Measurements from ENCODE around the gene DHRS4.

The DHRS4 gene

DNA sequence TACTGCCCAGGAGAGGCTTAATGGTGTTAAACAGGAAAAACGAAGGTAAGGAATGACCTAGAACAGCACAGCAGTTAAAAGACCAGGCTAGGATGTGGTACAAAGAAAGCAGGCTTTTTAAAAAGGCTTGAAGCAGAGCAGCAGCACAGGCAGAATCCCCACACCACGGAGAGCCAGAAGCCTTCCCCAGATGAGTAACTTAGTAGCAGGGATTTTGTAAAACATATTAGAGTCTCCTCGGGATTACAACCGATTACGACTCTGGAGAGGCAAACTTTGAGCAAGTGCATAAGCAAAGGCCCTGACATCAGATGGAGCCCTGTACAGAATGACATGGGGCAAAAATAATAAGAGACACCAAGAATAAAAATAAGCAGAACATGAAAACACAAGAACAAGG is 37.1 kb upstream of the DHRS4 start:
- DNase-seq (ENCODE audit: low read depth), result no peak
- H3K4me3 ChIP-seq (ENCODE audit: low read depth, low read length), result no peak overlapping the region
- no peak for TF ChIP-seq POLR2A (IDR thresholded peaks at IDR 0.05; ENCODE audit: extremely low read depth, insufficient read length)
- TF ChIP-seq, protein P1, sequence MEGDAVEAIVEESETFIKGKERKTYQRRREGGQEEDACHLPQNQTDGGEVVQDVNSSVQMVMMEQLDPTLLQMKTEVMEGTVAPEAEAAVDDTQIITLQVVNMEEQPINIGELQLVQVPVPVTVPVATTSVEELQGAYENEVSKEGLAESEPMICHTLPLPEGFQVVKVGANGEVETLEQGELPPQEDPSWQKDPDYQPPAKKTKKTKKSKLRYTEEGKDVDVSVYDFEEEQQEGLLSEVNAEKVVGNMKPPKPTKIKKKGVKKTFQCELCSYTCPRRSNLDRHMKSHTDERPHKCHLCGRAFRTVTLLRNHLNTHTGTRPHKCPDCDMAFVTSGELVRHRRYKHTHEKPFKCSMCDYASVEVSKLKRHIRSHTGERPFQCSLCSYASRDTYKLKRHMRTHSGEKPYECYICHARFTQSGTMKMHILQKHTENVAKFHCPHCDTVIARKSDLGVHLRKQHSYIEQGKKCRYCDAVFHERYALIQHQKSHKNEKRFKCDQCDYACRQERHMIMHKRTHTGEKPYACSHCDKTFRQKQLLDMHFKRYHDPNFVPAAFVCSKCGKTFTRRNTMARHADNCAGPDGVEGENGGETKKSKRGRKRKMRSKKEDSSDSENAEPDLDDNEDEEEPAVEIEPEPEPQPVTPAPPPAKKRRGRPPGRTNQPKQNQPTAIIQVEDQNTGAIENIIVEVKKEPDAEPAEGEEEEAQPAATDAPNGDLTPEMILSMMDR (IDR thresholded peaks at IDR 0.05; ENCODE audit: low read depth, low read length), result no peak
- TF ChIP-seq, protein P2, sequence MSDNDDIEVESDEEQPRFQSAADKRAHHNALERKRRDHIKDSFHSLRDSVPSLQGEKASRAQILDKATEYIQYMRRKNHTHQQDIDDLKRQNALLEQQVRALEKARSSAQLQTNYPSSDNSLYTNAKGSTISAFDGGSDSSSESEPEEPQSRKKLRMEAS (IDR thresholded peaks at IDR 0.05; ENCODE audit: low read depth, low read length), result no peak
- TF ChIP-seq MYC (IDR thresholded peaks at IDR 0.05; ENCODE audit: low read depth, low read length), result no peak

DNA sequence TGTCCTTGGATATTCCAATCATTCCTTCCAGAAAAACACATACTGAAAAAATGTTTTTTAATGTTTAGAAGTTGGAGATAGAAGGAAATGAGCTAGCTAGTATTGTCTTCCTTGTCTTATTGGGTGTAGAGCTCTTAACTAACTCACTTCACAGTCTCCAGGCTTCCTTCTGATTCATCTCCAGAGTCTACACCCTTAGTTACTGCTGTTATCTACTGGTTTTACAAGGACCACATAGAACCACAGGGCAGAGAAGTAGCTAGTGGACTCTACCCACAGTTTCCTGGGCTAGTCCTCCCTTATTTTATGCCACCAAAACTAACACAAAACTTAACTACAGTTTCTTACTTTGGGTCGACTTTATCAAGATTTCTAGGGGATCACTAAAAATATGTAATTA is 31.0 kb upstream of the DHRS4 start:
- TF ChIP-seq POLR2A (IDR thresholded peaks at IDR 0.05; ENCODE audit: extremely low read depth, insufficient read length) (no peak), MYC (IDR thresholded peaks at IDR 0.05; ENCODE audit: low read depth, low read length) (no peak)
- TF ChIP-seq, protein P2 (IDR thresholded peaks at IDR 0.05; ENCODE audit: low read depth, low read length), result no peak
- TF ChIP-seq, protein P1 (IDR thresholded peaks at IDR 0.05; ENCODE audit: low read depth, low read length), result no peak
- no peak overlapping the region for H3K4me3 ChIP-seq (ENCODE audit: low read depth, low read length)
- DNase-seq (ENCODE audit: low read depth), result no peak

DNA sequence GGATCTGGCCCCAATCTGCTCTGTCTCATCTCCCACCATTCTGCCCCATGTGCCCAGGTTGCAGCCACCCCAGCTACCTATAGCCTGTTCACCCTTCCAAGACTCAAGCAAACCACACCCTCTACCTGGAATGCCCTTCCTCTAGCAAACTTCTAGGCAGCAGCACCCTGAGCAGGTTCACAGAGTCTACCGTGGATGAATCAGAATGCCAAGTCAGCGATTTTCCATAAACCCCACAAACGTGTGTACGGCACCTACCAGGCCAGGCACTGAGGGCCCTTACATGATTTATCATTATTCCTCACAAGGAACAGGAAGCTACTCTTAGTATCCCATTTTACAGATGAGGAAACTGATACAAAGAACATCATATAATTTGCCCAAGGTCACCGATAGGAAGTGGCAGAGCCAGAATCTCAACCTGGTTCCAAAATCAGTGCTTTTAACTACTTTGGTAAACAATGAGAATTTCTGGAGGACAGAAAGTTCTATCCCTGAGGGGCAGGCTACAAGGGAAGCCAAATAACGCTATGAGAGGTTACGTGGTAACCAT is 28.0 kb upstream of the DHRS4 start:
- DNase-seq (ENCODE audit: low read depth), result no peak
- TF ChIP-seq MYC (IDR thresholded peaks at IDR 0.05; ENCODE audit: low read depth, low read length) (no peak), POLR2A (IDR thresholded peaks at IDR 0.05; ENCODE audit: extremely low read depth, insufficient read length) (no peak)
- TF ChIP-seq, protein P2 (IDR thresholded peaks at IDR 0.05; ENCODE audit: low read depth, low read length), result no peak
- TF ChIP-seq, protein P1 (IDR thresholded peaks at IDR 0.05; ENCODE audit: low read depth, low read length), result no peak
- no peak overlapping the region for H3K4me3 ChIP-seq (ENCODE audit: low read depth, low read length)

DNA sequence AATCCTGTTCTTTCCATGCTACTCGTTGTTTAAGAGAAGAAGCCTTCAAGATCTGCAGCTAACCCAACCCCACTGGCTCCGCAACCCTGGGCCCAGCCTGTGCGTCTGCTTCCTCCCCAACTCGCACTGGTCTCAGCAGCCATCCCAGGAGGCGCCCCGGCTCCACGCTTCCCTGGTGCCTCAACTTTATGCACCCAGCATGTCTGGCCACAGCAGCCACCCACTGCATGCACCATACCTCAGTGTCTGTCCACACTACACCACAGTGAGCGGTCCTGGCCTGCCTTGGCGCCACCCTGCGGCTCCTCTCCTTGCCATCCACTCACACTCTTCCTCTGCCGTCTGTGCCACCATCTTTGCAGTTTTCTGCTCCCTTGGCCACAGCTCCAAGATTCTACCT is 27.0 kb upstream of the DHRS4 start:
- DNase-seq (ENCODE audit: low read depth), result no peak
- TF ChIP-seq MYC (IDR thresholded peaks at IDR 0.05; ENCODE audit: low read depth, low read length) (no peak), POLR2A (IDR thresholded peaks at IDR 0.05; ENCODE audit: extremely low read depth, insufficient read length) (no peak)
- TF ChIP-seq, protein P2 (IDR thresholded peaks at IDR 0.05; ENCODE audit: low read depth, low read length), result no peak
- TF ChIP-seq, protein P1 (IDR thresholded peaks at IDR 0.05; ENCODE audit: low read depth, low read length), result no peak
- H3K4me3 ChIP-seq (ENCODE audit: low read depth, low read length), result no peak overlapping the region

DNA sequence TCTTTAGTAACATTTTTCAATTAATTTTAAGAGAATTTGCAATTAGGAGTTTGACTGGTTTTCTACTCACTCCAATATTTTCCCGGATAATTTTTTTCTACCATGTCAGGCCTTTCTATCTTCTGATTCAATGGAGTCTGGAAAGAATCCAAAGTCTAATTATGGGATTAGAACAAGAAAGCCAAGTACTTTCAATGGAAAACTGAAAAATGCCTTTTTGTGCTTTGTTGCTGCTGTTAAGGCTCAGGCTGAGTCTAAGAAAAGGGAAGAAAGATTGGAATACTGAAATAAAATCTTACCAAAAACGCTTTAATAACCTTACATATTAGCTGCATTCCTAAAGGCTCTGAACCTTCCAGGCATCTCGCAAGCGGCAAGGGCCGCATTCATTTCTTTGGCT is 24.4 kb upstream of the DHRS4 start:
- TF ChIP-seq MYC (IDR thresholded peaks at IDR 0.05; ENCODE audit: low read depth, low read length) (no peak), POLR2A (IDR thresholded peaks at IDR 0.05; ENCODE audit: extremely low read depth, insufficient read length) (no peak)
- TF ChIP-seq, protein P2 (IDR thresholded peaks at IDR 0.05; ENCODE audit: low read depth, low read length), result no peak
- TF ChIP-seq, protein P1 (IDR thresholded peaks at IDR 0.05; ENCODE audit: low read depth, low read length), result no peak
- DNase-seq (ENCODE audit: low read depth), result no peak
- no peak overlapping the region for H3K4me3 ChIP-seq (ENCODE audit: low read depth, low read length)

Measured in NB4 (cell line).